Anterior cingulate cortex (tissue), 58 donors: ENCODE measurements around the gene TMEM51.
"Not testable (repeated sequence)": the region's sequence is repeated elsewhere in the genome, so short reads cannot be mapped to it uniquely, and the experiment has no call there.

Source experiments
- DNase-seq, 58 donors: peaks; one replicate each; lab custom pipeline; 2025; lab: John Stamatoyannopoulos, UW

Gene TMEM51

GRCh38 chr1:15125101-15125745, 28.3 kb upstream of the TMEM51 start:
- no peak for DNase-seq

- no peak for DNase-seq
These were observed 25.5 kb upstream of the TMEM51 start for GRCh38 chr1:15128077-15128476.

GRCh38 chr1:15128520-15129313, 24.8 kb upstream of the TMEM51 start:
- peak in 43 of 58 donors; percentile 2 to 66 (median 18) for DNase-seq

GRCh38 chr1:15129944-15130343, 23.6 kb upstream of the TMEM51 start:
- no peak for DNase-seq

- no peak for DNase-seq
These were observed 22.9 kb upstream of the TMEM51 start for GRCh38 chr1:15130607-15131006.

GRCh38 chr1:15132965-15133364, 20.6 kb upstream of the TMEM51 start:
- DNase-seq = no peak

GRCh38 chr1:15134285-15134684, 19.3 kb upstream of the TMEM51 start:
- DNase-seq = no peak

GRCh38 chr1:15135604-15136003, 17.9 kb upstream of the TMEM51 start:
- not testable (repeated sequence) for DNase-seq

- no peak for DNase-seq
These were observed 15.7 kb upstream of the TMEM51 start for GRCh38 chr1:15137809-15138208.

- DNase-seq = no peak
These were observed 13.7 kb upstream of the TMEM51 start for GRCh38 chr1:15139654-15140350.

- peak in 2 of 58 donors; percentile 8 to 16 for DNase-seq
These were observed 11.5 kb upstream of the TMEM51 start for GRCh38 chr1:15141935-15142539.

GRCh38 chr1:15145327-15145726, 8.2 kb upstream of the TMEM51 start:
- DNase-seq = no peak

GRCh38 chr1:15146142-15146680, 7.3 kb upstream of the TMEM51 start:
- no peak for DNase-seq

GRCh38 chr1:15146971-15147376, 6.6 kb upstream of the TMEM51 start:
- DNase-seq = no peak

GRCh38 chr1:15148004-15148403, 5.5 kb upstream of the TMEM51 start:
- DNase-seq = no peak

GRCh38 chr1:15148475-15148874, 5.1 kb upstream of the TMEM51 start:
- DNase-seq = no peak

GRCh38 chr1:15148941-15149340, 4.6 kb upstream of the TMEM51 start:
- DNase-seq = no peak

- no peak for DNase-seq
These were observed 3.2 kb upstream of the TMEM51 start for GRCh38 chr1:15150376-15150775.

GRCh38 chr1:15151377-15151806, 2.2 kb upstream of the TMEM51 start:
- no peak for DNase-seq

GRCh38 chr1:15151871-15152270, 1.7 kb upstream of the TMEM51 start:
- DNase-seq = no peak
